Neuronal stem cell (in vitro differentiated cells): ENCODE data around the gene GP1BA.

Source experiments
- DNase-seq: peaks from one replicate; pipeline ENCODE4 v3.0.0-alpha.2; 2013; ENCODE audit warnings: low spot score
- H2AFZ ChIP-seq: one replicate; pipeline ENCODE4 v1.6.1; 2013; ENCODE audit warnings: mild to moderate bottlenecking, low read length, inconsistent platforms
- H2AK5ac ChIP-seq: 2 replicates; pipeline ENCODE4 v1.6.1; 2013; ENCODE audit warnings: low read depth, mild to moderate bottlenecking, inconsistent platforms, low read length, moderate library complexity, mixed read lengths
- H2BK120ac ChIP-seq: 2 replicates; pipeline ENCODE4 v1.6.1; 2013; ENCODE audit warnings: low read depth, mild to moderate bottlenecking, inconsistent platforms, low read length, moderate library complexity, mixed read lengths
- H2BK12ac ChIP-seq: one replicate; pipeline ENCODE4 v1.6.1; 2013; ENCODE audit warnings: low read length, inconsistent platforms
- H2BK15ac ChIP-seq: 2 replicates; pipeline ENCODE4 v1.6.1; 2013; ENCODE audit warnings: mild to moderate bottlenecking, low read length, inconsistent platforms, mixed read lengths
- H2BK5ac ChIP-seq: one replicate; pipeline ENCODE4 v1.6.1; 2013; ENCODE audit warnings: inconsistent platforms, mild to moderate bottlenecking, low read length, moderate library complexity
- H3K14ac ChIP-seq: one replicate; pipeline ENCODE4 v1.6.1; 2013; ENCODE audit warnings: low read length, inconsistent platforms
- H3K18ac ChIP-seq: 2 replicates; pipeline ENCODE4 v1.6.1; 2013; ENCODE audit warnings: low read length, inconsistent platforms
- H3K23ac ChIP-seq: 2 replicates; pipeline ENCODE4 v1.6.1; 2013; ENCODE audit warnings: low read depth, mild to moderate bottlenecking, mixed read lengths, low read length, inconsistent platforms; ENCODE audit not compliant: poor library complexity
- H3K27ac ChIP-seq: replicated peaks from 3 replicates; pipeline ENCODE4 v1.5.1; 2013; ENCODE audit warnings: low read length, inconsistent platforms
- H3K27me3 ChIP-seq, 3 experiments: 2 replicates each; pipeline ENCODE4 v1.6.1; 2013; ENCODE audit warnings: low read length in 3 of 3, mild to moderate bottlenecking in 2 of 3, inconsistent platforms in 1 of 3, low read depth in 1 of 3, mixed read lengths in 1 of 3, moderate library complexity in 1 of 3; ENCODE audit not compliant: control insufficient read depth in 3 of 3, insufficient read depth in 3 of 3
- H3K36me3 ChIP-seq, 2 donors: replicated peaks in 1 of 2; 2 replicates each; pipeline ENCODE4 v1.6.1; 2013; ENCODE audit warnings: low read length in 2 of 2; ENCODE audit not compliant: control insufficient read depth in 2 of 2, insufficient read depth in 2 of 2
- H3K4ac ChIP-seq: 2 replicates; pipeline ENCODE4 v1.6.1; 2013; ENCODE audit warnings: inconsistent platforms, mild to moderate bottlenecking, low read length, moderate library complexity
- H3K4me1 ChIP-seq, 2 donors: 1 replicate in 1 of 2; 2 replicates in 1 of 2; pipeline ENCODE4 v1.6.1; 2013; ENCODE audit warnings: low read length in 2 of 2, low read depth in 1 of 2; ENCODE audit not compliant: control insufficient read depth in 2 of 2, insufficient read depth in 1 of 2
- H3K4me2 ChIP-seq: one replicate; pipeline ENCODE4 v1.6.1; 2013; ENCODE audit warnings: mild to moderate bottlenecking, low read length, inconsistent platforms; ENCODE audit not compliant: insufficient read depth, poor library complexity, severe bottlenecking
- H3K4me3 ChIP-seq, 2 donors: 2 replicates each; pipeline ENCODE4 v1.5.1; 2013; ENCODE audit warnings: low read length in 2 of 2, mild to moderate bottlenecking in 2 of 2, inconsistent platforms in 1 of 2, moderate library complexity in 1 of 2
- H3K79me1 ChIP-seq: one replicate; pipeline ENCODE4 v1.6.1; 2013; ENCODE audit warnings: low read depth, mild to moderate bottlenecking, inconsistent platforms, low read length, moderate library complexity
- H3K9ac ChIP-seq: one replicate; pipeline ENCODE4 v1.6.1; 2013; ENCODE audit warnings: mild to moderate bottlenecking, low read depth, low read length, inconsistent platforms; ENCODE audit not compliant: poor library complexity
- H3K9me3 ChIP-seq, 2 donors: replicated peaks in 1 of 2; 2 replicates each; pipeline versions ENCODE3 to v1.6.1; 2013; ENCODE audit warnings: low read length in 2 of 2, mild to moderate bottlenecking in 2 of 2, inconsistent platforms in 1 of 2, low read depth in 1 of 2, mixed read lengths in 1 of 2, moderate library complexity in 1 of 2; ENCODE audit not compliant: control insufficient read depth in 2 of 2, insufficient read depth in 1 of 2
- H4K8ac ChIP-seq: one replicate; pipeline ENCODE4 v1.6.1; 2013; ENCODE audit warnings: low read depth, mild to moderate bottlenecking, inconsistent platforms, low read length, moderate library complexity
- H4K91ac ChIP-seq: one replicate; pipeline ENCODE4 v1.6.1; 2013; ENCODE audit warnings: low read length, low read depth, mild to moderate bottlenecking, inconsistent platforms; ENCODE audit not compliant: poor library complexity
- WGBS, 2 donors: extraction: QIAGEN DNeasy Blood & Tissue Kit; methylation state at CpG; one replicate each; pipeline ENCODE4 v1.1.7; 2013; ENCODE audit warnings: missing lambda C conversion rate in 2 of 2, mixed read lengths in 1 of 2; ENCODE audit not compliant: insufficient read length in 2 of 2, insufficient replicate concordance in 1 of 2; ENCODE audit errors: extremely low coverage in 2 of 2; 5-methylcytosine and 5-hydroxymethylcytosine counted together

Gene GP1BA

DNA sequence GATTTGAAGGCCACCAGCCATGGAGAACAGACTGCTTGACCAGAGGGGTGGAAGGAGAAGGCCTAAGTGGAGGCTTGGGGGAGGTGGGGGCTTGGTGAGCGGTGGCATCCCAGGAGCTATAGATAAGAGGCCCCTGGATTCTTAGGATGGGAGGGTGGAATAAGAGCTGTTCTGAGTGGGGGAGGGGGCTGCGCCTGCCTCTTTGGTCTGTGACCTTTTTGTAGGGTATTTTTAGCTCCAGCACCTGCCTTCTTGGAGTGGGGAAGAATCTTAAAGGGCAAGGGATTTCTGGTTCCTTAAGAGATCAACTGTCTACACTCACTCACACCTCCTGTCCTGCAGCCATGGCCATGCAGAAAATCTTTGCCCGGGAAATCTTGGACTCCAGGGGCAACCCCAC lies 19.4 kb downstream of the GP1BA start:
- no peaks in the 10 kb centered on the region for H3K27me3 ChIP-seq
- H3K23ac ChIP-seq, result no peak overlapping the region
- H4K91ac ChIP-seq, result peak overlapping the region; percentile 19
- H3K79me1 ChIP-seq, result no peaks in the 10 kb centered on the region
- no peak overlapping the region for H4K8ac ChIP-seq
- no peak for DNase-seq
- no peaks in the 10 kb centered on the region for H3K9me3 ChIP-seq
- peak overlapping the region; percentile 88 for H3K18ac ChIP-seq
- peak overlapping the region; percentile 61 for H2AFZ ChIP-seq
- H3K9ac ChIP-seq, result no peak overlapping the region
- no CpG with 5 or more reads among the region's 3 CpGs for WGBS, 2 donors
- peak overlapping the region; percentile 100 for H3K27ac ChIP-seq
- peak overlapping the region; percentile 11 for H2BK12ac ChIP-seq
- H3K4me3 ChIP-seq, result peak overlapping the region; percentile 69 to 100
- peak overlapping the region; percentile 72 for H2BK5ac ChIP-seq
- H3K14ac ChIP-seq, result no peak overlapping the region
- H3K36me3 ChIP-seq, result peaks cover 0 to 16% of the 10 kb centered on the region in 2 donors
- peaks cover 13 to 18% of the 10 kb centered on the region in 2 donors for H3K4me1 ChIP-seq
- H2BK120ac ChIP-seq, result peak overlapping the region; percentile 35
- H3K4me2 ChIP-seq, result peak overlapping the region; percentile 89
- peak overlapping the region; percentile 63 for H2AK5ac ChIP-seq
- no peak overlapping the region for H3K4ac ChIP-seq
- no peak overlapping the region for H2BK15ac ChIP-seq

DNA sequence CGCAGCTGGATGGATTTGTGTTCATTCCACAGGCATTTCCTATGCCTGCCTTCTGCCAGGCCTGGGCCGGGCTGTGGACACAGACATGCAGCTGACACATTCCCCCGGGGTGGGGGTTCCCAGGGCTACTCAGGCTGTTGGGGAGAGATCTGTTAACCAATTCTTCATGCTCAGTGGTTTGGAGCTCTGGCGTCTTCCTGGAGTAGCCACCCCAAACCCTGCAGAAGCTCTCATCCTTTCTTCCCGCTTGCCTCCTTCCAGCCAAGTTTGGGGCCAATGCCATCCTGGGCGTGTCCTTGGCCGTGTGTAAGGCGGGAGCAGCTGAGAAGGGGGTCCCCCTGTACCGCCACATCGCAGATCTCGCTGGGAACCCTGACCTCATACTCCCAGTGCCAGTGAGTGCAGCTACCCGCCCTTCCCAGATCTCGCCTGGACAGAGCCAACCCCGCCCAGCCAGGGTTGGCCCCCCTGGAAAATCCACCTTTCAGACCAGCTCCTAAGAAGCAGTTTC lies 21.4 kb downstream of the GP1BA start:
- H2AFZ ChIP-seq, result no peak overlapping the region
- H3K18ac ChIP-seq, result no peak overlapping the region
- H2BK5ac ChIP-seq, result no peak overlapping the region
- peaks cover 11 to 14% of the 10 kb centered on the region in 2 donors for H3K4me1 ChIP-seq
- no peaks in the 10 kb centered on the region for H3K27me3 ChIP-seq
- H2BK12ac ChIP-seq, result no peak overlapping the region
- WGBS, 2 donors, result no CpG with 5 or more reads among the region's 14 CpGs
- no peak for DNase-seq
- H3K14ac ChIP-seq, result no peak overlapping the region
- H3K9me3 ChIP-seq, result no peaks in the 10 kb centered on the region
- no peak overlapping the region for H4K8ac ChIP-seq
- no peak overlapping the region for H4K91ac ChIP-seq
- no peak overlapping the region for H3K23ac ChIP-seq
- no peak overlapping the region for H2BK120ac ChIP-seq
- no peak overlapping the region for H3K4me3 ChIP-seq
- no peak overlapping the region for H3K27ac ChIP-seq
- no peak overlapping the region for H3K4me2 ChIP-seq
- H2BK15ac ChIP-seq, result no peak overlapping the region
- H3K79me1 ChIP-seq, result no peaks in the 10 kb centered on the region
- peaks cover 5 to 24% of the 10 kb centered on the region in 2 donors for H3K36me3 ChIP-seq
- H2AK5ac ChIP-seq, result peak overlapping the region; percentile 30
- no peak overlapping the region for H3K9ac ChIP-seq
- no peak overlapping the region for H3K4ac ChIP-seq

DNA sequence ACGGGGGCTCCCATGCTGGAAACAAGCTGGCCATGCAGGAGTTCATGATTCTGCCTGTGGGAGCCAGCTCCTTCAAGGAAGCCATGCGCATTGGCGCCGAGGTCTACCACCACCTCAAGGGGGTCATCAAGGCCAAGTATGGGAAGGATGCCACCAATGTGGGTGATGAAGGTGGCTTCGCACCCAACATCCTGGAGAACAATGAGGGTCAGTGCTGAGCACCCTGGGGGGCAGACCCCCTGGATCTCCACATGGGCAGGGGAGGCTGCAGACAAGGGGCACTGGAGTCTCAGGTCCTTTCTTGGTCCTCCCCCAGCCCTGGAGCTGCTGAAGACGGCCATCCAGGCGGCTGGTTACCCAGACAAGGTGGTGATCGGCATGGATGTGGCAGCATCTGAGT lies 23.0 kb downstream of the GP1BA start:
- Histone ChIP-seq H3K79me1 (no peaks in the 10 kb centered on the region), H2AFZ (no peak overlapping the region), H3K4ac (no peak overlapping the region), H3K27ac (no peak overlapping the region), H3K4me1 (peaks cover 11 to 14% of the 10 kb centered on the region in 2 donors), H2AK5ac (no peak overlapping the region), H2BK12ac (no peak overlapping the region), H3K14ac (no peak overlapping the region), H3K9me3 (no peaks in the 10 kb centered on the region), H2BK5ac (no peak overlapping the region), H3K4me3 (peak overlapping the region in 1 of 2 donors; percentile 30), H3K18ac (no peak overlapping the region), H3K23ac (no peak overlapping the region), H3K27me3 (no peaks in the 10 kb centered on the region), H4K91ac (no peak overlapping the region), H2BK15ac (no peak overlapping the region), H3K4me2 (no peak overlapping the region), H3K36me3 (peaks cover 14 to 37% of the 10 kb centered on the region in 2 donors), H4K8ac (no peak overlapping the region), H2BK120ac (no peak overlapping the region), H3K9ac (no peak overlapping the region)
- no peak for DNase-seq
- no CpG with 5 or more reads among the region's 8 CpGs for WGBS, 2 donors

GRCh38 chr17:4956493-4957061 lies 24.5 kb downstream of the GP1BA start:
- H3K4me2 ChIP-seq, result no peak overlapping the region
- H2BK120ac ChIP-seq, result no peak overlapping the region
- H3K4me1 ChIP-seq, result peaks cover 4% of the 10 kb centered on the region in 2 donors
- DNase-seq, result no peak
- no peak overlapping the region for H2BK15ac ChIP-seq
- no peak overlapping the region for H3K4ac ChIP-seq
- no peak overlapping the region for H3K18ac ChIP-seq
- H2BK12ac ChIP-seq, result no peak overlapping the region
- H3K4me3 ChIP-seq, result no peak overlapping the region
- H2AK5ac ChIP-seq, result peak overlapping the region; percentile 47
- H3K36me3 ChIP-seq, result peaks cover 14 to 48% of the 10 kb centered on the region in 2 donors
- H3K79me1 ChIP-seq, result no peaks in the 10 kb centered on the region
- no peaks in the 10 kb centered on the region for H3K9me3 ChIP-seq
- no peak overlapping the region for H4K91ac ChIP-seq
- no peak overlapping the region for H3K14ac ChIP-seq
- H2AFZ ChIP-seq, result no peak overlapping the region
- no peak overlapping the region for H4K8ac ChIP-seq
- WGBS, 2 donors, result no CpG with 5 or more reads among the region's 10 CpGs
- no peak overlapping the region for H2BK5ac ChIP-seq
- no peak overlapping the region for H3K23ac ChIP-seq
- H3K27me3 ChIP-seq, result no peaks in the 10 kb centered on the region
- H3K27ac ChIP-seq, result no peak overlapping the region
- H3K9ac ChIP-seq, result no peak overlapping the region
